Keratinocyte (primary cell): Measurements from ENCODE around the gene FBLN7. TPM values are rescaled to one million over a fixed set of nuclear protein-coding genes. Genes with fewer than 3 reads are reported as not detected.

ENCODE experiments used
- DNase-seq: peaks from one replicate; pipeline ENCODE4 v3.0.0-alpha.2; 2011; ENCODE audit warnings: low read depth, missing footprints, low spot score
- FAIRE-seq: peaks from 2 replicates; lab custom pipeline; 2011; peaks lifted over from hg19 to GRCh38; lab: Jason Lieb, UNC
- H2AFZ ChIP-seq: 2 replicates; pipeline ENCODE4 v1.6.0; 2012; ENCODE audit warnings: low read length, control low read depth, inconsistent platforms; ENCODE audit not compliant: control insufficient read depth
- H3K27ac ChIP-seq: 2 replicates; pipeline ENCODE4 v1.5.1; 2011; ENCODE audit warnings: low read length; ENCODE audit not compliant: control insufficient read depth, insufficient read depth
- H3K27me3 ChIP-seq: 3 replicates; pipeline ENCODE4 v1.6.0; 2011; ENCODE audit warnings: low read length; ENCODE audit not compliant: control insufficient read depth, insufficient read depth; ENCODE audit errors: extremely low read depth
- H3K36me3 ChIP-seq, 2 experiments: 2 replicates in 1 of 2; 3 replicates in 1 of 2; pipeline ENCODE4 v1.5.1; 2011; ENCODE audit warnings: low read length in 2 of 2, mild to moderate bottlenecking in 1 of 2; ENCODE audit not compliant: control insufficient read depth in 2 of 2, insufficient read depth in 2 of 2; ENCODE audit errors: extremely low read depth in 1 of 2
- H3K4me1 ChIP-seq: 3 replicates; pipeline ENCODE4 v1.5.1; 2011; ENCODE audit warnings: low read length; ENCODE audit not compliant: control insufficient read depth, insufficient read depth; ENCODE audit errors: extremely low read depth
- H3K4me2 ChIP-seq: 3 replicates; pipeline ENCODE4 v1.6.0; 2011; ENCODE audit warnings: low read depth, low read length; ENCODE audit not compliant: control insufficient read depth, insufficient read depth; ENCODE audit errors: extremely low read depth
- H3K4me3 ChIP-seq, 3 experiments: fragments of 200-600 bp in 1 of 3; sonication (generic) in 1 of 3; 2 replicates in 2 of 3; 3 replicates in 1 of 3; pipeline ENCODE4 v1.5.1; 2011 to 2016; ENCODE audit warnings: low read length in 3 of 3, mild to moderate bottlenecking in 3 of 3, control low read depth in 2 of 3, inconsistent platforms in 1 of 3, low read depth in 1 of 3, mixed read lengths in 1 of 3, mixed run types in 1 of 3, moderate library complexity in 1 of 3; ENCODE audit not compliant: control insufficient read depth in 2 of 3, insufficient read depth in 2 of 3; ENCODE audit errors: extremely low read depth in 1 of 3
- H3K79me2 ChIP-seq: 2 replicates; pipeline ENCODE4 v1.6.0; 2012; ENCODE audit warnings: low read length; ENCODE audit not compliant: control insufficient read depth, insufficient read depth
- H3K9ac ChIP-seq: 3 replicates; pipeline ENCODE4 v1.6.0; 2011; ENCODE audit warnings: low read length; ENCODE audit not compliant: control insufficient read depth, insufficient read depth; ENCODE audit errors: extremely low read depth
- H3K9me1 ChIP-seq: 3 replicates; pipeline ENCODE4 v1.6.0; 2011; ENCODE audit warnings: low read length; ENCODE audit not compliant: control insufficient read depth, insufficient read depth; ENCODE audit errors: extremely low read depth
- H3K9me3 ChIP-seq: 2 replicates; pipeline ENCODE4 v1.5.1; 2012; ENCODE audit warnings: low read depth, low read length; ENCODE audit not compliant: control insufficient read depth
- H4K20me1 ChIP-seq: 3 replicates; pipeline ENCODE4 v1.6.0; 2011; ENCODE audit warnings: low read length; ENCODE audit not compliant: control insufficient read depth, insufficient read depth; ENCODE audit errors: extremely low read depth
- CTCF ChIP-seq, 3 experiments: IDR thresholded peaks in 1 of 3; conservative IDR thresholded peaks in 1 of 3; optimal IDR thresholded peaks in 1 of 3; 2 replicates in 2 of 3; 3 replicates in 1 of 3; pipeline versions ENCODE3 to v1.5.1; 2011; ENCODE audit warnings: low read length in 3 of 3, mild to moderate bottlenecking in 3 of 3, moderate library complexity in 2 of 3, control low read depth in 1 of 3, inconsistent platforms in 1 of 3; ENCODE audit not compliant: insufficient read depth in 2 of 3; ENCODE audit errors: extremely low read depth in 1 of 3
- EZH2 ChIP-seq: IDR thresholded peaks from one replicate; pipeline ENCODE4 v1.6.1; 2012; ENCODE audit warnings: inconsistent platforms, mild to moderate bottlenecking, low read length, moderate library complexity
- dilution Hi-C: fragments of 300-500 bp; cut with MboI; formaldehyde crosslinking; loops from one replicate; pipeline ENCODE4 v1.7.0; 2020; ENCODE audit warnings: low sequenced_read_pairs; ENCODE audit not compliant: extremely low pct_ligation_motif_present
- polyA plus RNA-seq, 5 experiments: library from polyadenylated mRNA; depleted of rRNA in 3 of 5; stranded (reverse) in 3 of 5; stranded (forward) in 1 of 5; unstranded in 1 of 5; fragments of >200 nt; gene quantifications; 1 replicate in 1 of 5; 2 replicates in 3 of 5; 3 replicates in 1 of 5; pipeline versions ENCODE4 v1.2.1 to v1.2.3, GENCODE V29; 2011 to 2012; ENCODE audit warnings: missing spikeins in 2 of 5, low read depth in 1 of 5, low replicate concordance in 1 of 5

Gene FBLN7
- polyA plus RNA-seq, 1 donor (not counting 4 experiments of a cell fraction or from before 2014, with no cell fraction given), result not detected

DNA sequence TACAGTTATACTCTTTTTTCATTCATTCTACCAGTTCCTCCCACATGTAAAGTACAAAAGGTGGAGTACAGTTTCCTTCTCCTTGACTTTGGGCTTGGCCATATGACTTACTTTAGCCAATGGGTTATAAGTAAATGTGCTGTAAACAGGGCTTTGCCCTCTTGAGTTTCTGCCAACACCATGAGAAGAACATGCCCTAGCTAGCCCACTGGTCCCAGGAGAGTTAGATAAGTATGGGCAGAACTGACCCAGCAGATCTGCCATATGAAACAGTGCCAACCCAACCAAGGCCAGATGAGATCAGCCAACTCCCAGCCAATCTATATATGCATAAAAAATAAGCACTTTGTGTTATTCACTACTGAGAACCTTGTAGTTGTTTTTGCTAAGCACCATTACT, 91.2 kb downstream of the FBLN7 start:
- dilution Hi-C loops, result no loop called here
- H3K27ac ChIP-seq, result no peak overlapping the region
- peaks cover 12% of the 10 kb centered on the region for H3K4me1 ChIP-seq
- peaks cover 0 to 3% of the 10 kb centered on the region in 2 experiments for H3K36me3 ChIP-seq
- TF ChIP-seq EZH2, result no peak
- H3K4me3 ChIP-seq, result no peak overlapping the region
- H3K9ac ChIP-seq, result no peak overlapping the region
- H3K79me2 ChIP-seq, result no peaks in the 10 kb centered on the region
- no peaks in the 10 kb centered on the region for H3K27me3 ChIP-seq
- H3K9me3 ChIP-seq, result no peaks in the 10 kb centered on the region
- no peak overlapping the region for H3K4me2 ChIP-seq
- no peak overlapping the region for H2AFZ ChIP-seq
- DNase-seq (peak; percentile 84), FAIRE-seq (peak; percentile 94)
- no peaks in the 10 kb centered on the region for H4K20me1 ChIP-seq
- H3K9me1 ChIP-seq, result no peaks in the 10 kb centered on the region

GRCh38 chr2:112230371-112230770, 92.2 kb downstream of the FBLN7 start:
- no peaks in the 10 kb centered on the region for H3K27me3 ChIP-seq
- H2AFZ ChIP-seq, result no peak overlapping the region
- no peak for DNase-seq
- no peaks in the 10 kb centered on the region for H3K9me3 ChIP-seq
- no peaks in the 10 kb centered on the region for H4K20me1 ChIP-seq
- no peak for FAIRE-seq
- peaks cover 0 to 3% of the 10 kb centered on the region in 2 experiments for H3K36me3 ChIP-seq
- no peak overlapping the region for H3K4me3 ChIP-seq
- no peaks in the 10 kb centered on the region for H3K9me1 ChIP-seq
- dilution Hi-C loops, result no loop called here
- TF ChIP-seq EZH2 (no peak), CTCF (optimal IDR thresholded peaks at IDR 0.05 in 1 of 3, IDR thresholded peaks at IDR 0.05 in 1 of 3, conservative IDR thresholded peaks at IDR 0.05 in 1 of 3; ENCODE audit: extremely low read depth in 1 of 3, insufficient read depth in 2 of 3, low read length in 3 of 3) (no peak)
- H3K9ac ChIP-seq, result no peak overlapping the region
- no peaks in the 10 kb centered on the region for H3K79me2 ChIP-seq
- peaks cover 12% of the 10 kb centered on the region for H3K4me1 ChIP-seq
- no peak overlapping the region for H3K27ac ChIP-seq
- no peak overlapping the region for H3K4me2 ChIP-seq

Other genes with a start within 250 kb of the FBLN7 start
- gene MERTK, start 239.8 kb upstream of the FBLN7 start, polyA plus RNA-seq, result 0.10 to 0.32 TPM (median 0.14 TPM) in 3 replicates
- gene TMEM87B, start 83.1 kb upstream of the FBLN7 start, polyA plus RNA-seq, result 19.5 to 37.3 TPM (median 21.0 TPM) in 3 replicates
- gene ZC3H8, start 116.7 kb downstream of the FBLN7 start, polyA plus RNA-seq, result 7.1 to 11.4 TPM (median 7.5 TPM) in 3 replicates
- 0.51 to 1.0 TPM (median 0.75 TPM) in 3 replicates for gene ZC3H6, start 137.2 kb downstream of the FBLN7 start, polyA plus RNA-seq